Left ventricle myocardium inferior (tissue), 1 donor: Measurements from ENCODE around the gene CDC42SE2. TPM values are rescaled to one million over a fixed set of nuclear protein-coding genes. Genes with fewer than 3 reads are reported as not detected.

ENCODE experiments used
- DNase-seq: peaks from one replicate; pipeline ENCODE4 v3.0.0-alpha.2; 2020
- H3K27ac ChIP-seq: fragments of 200-600 bp; replicated peaks from 2 replicates; pipeline ENCODE4 v1.8.0; 2021
- H3K27me3 ChIP-seq: fragments of 200-600 bp; 2 replicates; pipeline ENCODE4 v1.8.0; 2021; ENCODE audit warnings: low read depth
- H3K36me3 ChIP-seq: fragments of 200-600 bp; 2 replicates; pipeline ENCODE4 v1.8.0; 2021
- H3K4me1 ChIP-seq: fragments of 200-600 bp; 2 replicates; pipeline ENCODE4 v1.8.0; 2021
- H3K4me3 ChIP-seq: fragments of 200-600 bp; 2 replicates; pipeline ENCODE4 v1.8.0; 2021; ENCODE audit warnings: mild to moderate bottlenecking, moderate library complexity
- H3K9me3 ChIP-seq: fragments of 200-600 bp; replicated peaks from 2 replicates; pipeline ENCODE4 v1.8.0; 2021
- CTCF ChIP-seq: fragments of 200-600 bp; IDR thresholded peaks from 2 replicates; pipeline ENCODE4 v1.8.0; 2021; ENCODE audit warnings: antibody characterized with exemption, mild to moderate bottlenecking, borderline replicate concordance
- intact Hi-C: fragments of 100-400 bp; cut with micrococcal nuclease; formaldehyde crosslinking; loops from one replicate; pipeline ENCODE4 v1.11.0; 2022
- total RNA-seq: library from RNA; stranded (reverse); fragmentation: NEBNext Ultra II Directional; extraction: Animal tissue kit (Norgen Biotek cat#: 25700); gene quantifications from one replicate; pipeline ENCODE4 v1.2.1, GENCODE V29; 2021
- donor health status: DM: no; HTN: yes; CAD: no; lungs with severe emphysema.

Gene CDC42SE2
- total RNA-seq, 1 donor from 2014 or later = 10.3 TPM

DNA sequence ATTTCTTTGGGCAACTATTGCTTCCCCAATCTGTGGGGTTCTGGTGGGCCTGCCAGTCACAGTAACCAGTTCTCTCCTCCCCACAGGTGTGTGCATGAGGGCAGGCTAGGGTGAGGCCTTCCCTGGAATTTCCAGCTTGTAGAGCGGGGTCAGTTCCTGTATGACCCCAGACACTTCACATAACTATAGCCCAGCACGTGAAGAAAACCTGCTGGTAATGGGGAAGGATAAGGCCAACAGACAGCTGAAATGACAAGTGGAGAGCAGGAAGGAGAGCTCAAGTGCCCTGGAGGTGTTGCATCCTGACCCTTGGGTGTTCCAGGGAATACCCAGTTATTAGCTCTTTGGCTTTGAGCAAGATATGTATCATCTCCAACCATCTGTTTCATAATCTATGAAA is 142.2 kb downstream of the CDC42SE2 start:
- H3K4me1 ChIP-seq = no peaks in the 10 kb centered on the region
- H3K27me3 ChIP-seq = no peaks in the 10 kb centered on the region
- no peak overlapping the region for H3K4me3 ChIP-seq
- peaks cover 24% of the 10 kb centered on the region for H3K9me3 ChIP-seq
- no peak overlapping the region for H3K27ac ChIP-seq
- no peak for DNase-seq
- intact Hi-C loops = no loop called here
- TF ChIP-seq CTCF = no peak
- peaks cover 51% of the 10 kb centered on the region for H3K36me3 ChIP-seq

GRCh38 chr5:131406975-131407638 is 143.3 kb downstream of the CDC42SE2 start:
- no peak for TF ChIP-seq CTCF
- intact Hi-C loops = no loop called here
- H3K27me3 ChIP-seq = no peaks in the 10 kb centered on the region
- no peak overlapping the region for H3K4me3 ChIP-seq
- peaks cover 46% of the 10 kb centered on the region for H3K36me3 ChIP-seq
- no peaks in the 10 kb centered on the region for H3K4me1 ChIP-seq
- H3K9me3 ChIP-seq = peaks cover 14% of the 10 kb centered on the region
- no peak for DNase-seq
- H3K27ac ChIP-seq = no peak overlapping the region

- intact Hi-C loops = no loop called here
- no peaks in the 10 kb centered on the region for H3K4me1 ChIP-seq
- DNase-seq = no peak
- TF ChIP-seq CTCF = no peak
- H3K27me3 ChIP-seq = no peaks in the 10 kb centered on the region
- peaks cover 15% of the 10 kb centered on the region for H3K36me3 ChIP-seq
- no peaks in the 10 kb centered on the region for H3K9me3 ChIP-seq
- no peak overlapping the region for H3K27ac ChIP-seq
- H3K4me3 ChIP-seq = no peak overlapping the region
Observed at GRCh38 chr5:131413605-131414559, 150.0 kb downstream of the CDC42SE2 start.

DNA sequence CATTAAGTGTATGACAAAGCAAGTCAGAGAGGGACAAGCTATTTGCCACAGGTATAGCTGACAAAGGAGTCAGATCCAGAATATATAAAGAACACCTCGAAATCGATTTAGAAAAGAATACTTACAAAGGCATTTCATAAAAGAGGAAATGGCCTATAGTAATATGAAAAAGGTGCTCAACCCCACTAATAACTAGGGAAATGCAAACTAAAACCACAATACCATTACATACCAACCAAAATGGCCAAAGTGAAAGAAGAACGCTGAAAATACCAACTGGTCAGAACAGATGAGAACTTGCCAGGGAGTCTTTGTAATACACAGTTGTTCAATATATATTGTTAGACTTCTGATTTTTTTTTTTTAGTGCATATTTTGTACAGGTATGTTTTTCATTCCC is 152.9 kb downstream of the CDC42SE2 start:
- H3K9me3 ChIP-seq = no peaks in the 10 kb centered on the region
- intact Hi-C loops = loop anchor here (5.0 kb wide), 1 partner anchor 244 kb away; the partner anchor contains the start of gene LYRM7
- no peaks in the 10 kb centered on the region for H3K36me3 ChIP-seq
- H3K4me3 ChIP-seq = no peak overlapping the region
- DNase-seq = no peak
- H3K27ac ChIP-seq = no peak overlapping the region
- no peaks in the 10 kb centered on the region for H3K27me3 ChIP-seq
- no peaks in the 10 kb centered on the region for H3K4me1 ChIP-seq
- TF ChIP-seq CTCF = no peak

DNA sequence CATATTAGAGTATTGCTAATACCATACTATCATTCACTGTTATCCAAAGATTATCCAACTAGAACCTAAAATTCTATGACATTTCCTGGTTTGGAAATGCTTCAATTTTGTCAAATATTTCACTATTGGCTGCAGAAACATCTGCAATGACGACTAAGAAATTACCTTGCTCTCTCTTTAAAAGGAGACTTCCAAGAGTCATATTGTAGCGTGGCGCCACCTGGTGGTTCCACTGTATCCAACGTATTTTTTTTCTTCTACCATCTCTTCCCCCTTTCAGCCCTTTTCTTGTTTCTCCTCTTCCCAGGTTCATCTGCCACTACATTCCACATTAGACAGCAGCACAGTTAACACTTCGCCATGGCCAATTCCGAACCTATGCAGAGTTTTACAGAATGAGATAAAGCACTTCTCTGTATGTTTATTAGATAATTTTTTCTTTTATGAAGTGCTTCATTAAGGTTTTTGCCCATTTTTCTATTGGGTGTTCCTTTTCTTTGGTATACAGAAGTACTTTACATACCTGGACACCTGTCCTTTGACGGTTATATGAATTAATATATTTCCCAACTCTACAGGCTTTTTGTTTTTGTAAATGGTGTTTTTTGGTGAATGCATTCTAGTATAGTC is 153.5 kb downstream of the CDC42SE2 start:
- no peak overlapping the region for H3K27ac ChIP-seq
- no peaks in the 10 kb centered on the region for H3K36me3 ChIP-seq
- H3K4me3 ChIP-seq = no peak overlapping the region
- no peaks in the 10 kb centered on the region for H3K4me1 ChIP-seq
- TF ChIP-seq CTCF = peak; percentile 87
- H3K27me3 ChIP-seq = no peaks in the 10 kb centered on the region
- peak; percentile 66 for DNase-seq
- intact Hi-C loops = loop anchor here (5.0 kb wide), 1 partner anchor 245 kb away; the partner anchor contains the start of gene LYRM7
- no peaks in the 10 kb centered on the region for H3K9me3 ChIP-seq
